OCI-LY1 (cell line): ENCODE data around the gene TJP3.

Experiments used
- H2AFZ ChIP-seq: fragments of 200-600 bp; sonication (generic), shearing (Covaris generic); 2 replicates; pipeline ENCODE4 v1.6.0; 2014; ENCODE audit warnings: antibody characterized with exemption, mild to moderate bottlenecking, low read length
- H3F3A ChIP-seq: fragments of 200-600 bp; sonication (generic), shearing (Covaris generic); 2 replicates; pipeline ENCODE4 v1.6.0; 2014; ENCODE audit warnings: mild to moderate bottlenecking, antibody characterized with exemption, low read length, moderate library complexity; ENCODE audit not compliant: insufficient read depth
- H3K27ac ChIP-seq: fragments of 200-600 bp; sonication (generic); 2 replicates; pipeline ENCODE4 v1.5.1; 2014; ENCODE audit warnings: low read length, mixed run types, mild to moderate bottlenecking, low read depth; ENCODE audit not compliant: poor library complexity, severe bottlenecking
- H3K27me3 ChIP-seq: fragments of 200-600 bp; sonication (generic); 2 replicates; pipeline ENCODE4 v1.6.0; 2014; ENCODE audit warnings: antibody characterized with exemption, mild to moderate bottlenecking, low read length, moderate library complexity; ENCODE audit not compliant: insufficient read depth
- H3K36me3 ChIP-seq: fragments of 200-600 bp; sonication (generic); 2 replicates; pipeline ENCODE4 v1.6.1; 2014; ENCODE audit warnings: mild to moderate bottlenecking, antibody characterized with exemption, low read length, moderate library complexity, mixed read lengths; ENCODE audit not compliant: insufficient read depth
- H3K4me1 ChIP-seq: fragments of 200-600 bp; sonication (generic); 2 replicates; pipeline ENCODE4 v1.5.1; 2014; ENCODE audit warnings: mild to moderate bottlenecking, low read length, moderate library complexity; ENCODE audit not compliant: insufficient read depth, severe bottlenecking
- H3K4me2 ChIP-seq: fragments of 200-600 bp; sonication (generic), shearing (Covaris generic); 2 replicates; pipeline ENCODE4 v1.6.1; 2014; ENCODE audit warnings: low read length
- H3K4me3 ChIP-seq: fragments of 200-600 bp; sonication (generic); 2 replicates; pipeline ENCODE4 v1.5.1; 2014; ENCODE audit warnings: low read length, low read depth, mild to moderate bottlenecking, mixed read lengths; ENCODE audit not compliant: poor library complexity, severe bottlenecking
- H3K79me2 ChIP-seq: fragments of 200-600 bp; shearing (Covaris generic); 2 replicates; pipeline ENCODE4 v1.6.1; 2016; ENCODE audit warnings: mixed run types, low read length, mixed read lengths; ENCODE audit not compliant: insufficient read depth
- H3K9ac ChIP-seq: fragments of 200-600 bp; sonication (generic), shearing (Covaris generic); 2 replicates; pipeline ENCODE4 v1.6.1; 2014; ENCODE audit warnings: mild to moderate bottlenecking, low read length, mixed read lengths
- H3K9me2 ChIP-seq: fragments of 200-600 bp; sonication (generic), shearing (Covaris generic); 2 replicates; pipeline ENCODE4 v1.6.1; 2014; ENCODE audit warnings: low read depth, mild to moderate bottlenecking, low read length, mixed read lengths
- H3K9me3 ChIP-seq: fragments of 200-600 bp; shearing (Covaris generic); 2 replicates; pipeline ENCODE4 v1.6.1; 2014; ENCODE audit warnings: low read length, mixed read lengths
- H4K20me1 ChIP-seq: fragments of 200-600 bp; sonication (generic), shearing (Covaris generic); 2 replicates; pipeline ENCODE4 v1.6.0; 2016; ENCODE audit warnings: mild to moderate bottlenecking, low read length; ENCODE audit not compliant: insufficient read depth
- CTCF ChIP-seq: fragments of 200-600 bp; sonication (generic), shearing (Covaris generic); IDR thresholded peaks from 2 replicates; pipeline ENCODE4 v1.5.1; 2017; ENCODE audit warnings: mild to moderate bottlenecking, antibody characterized with exemption, low read length, moderate library complexity, mixed read lengths
- EZH2 ChIP-seq: fragments of 200-600 bp; sonication (generic), shearing (Covaris generic); IDR thresholded peaks from 2 replicates; pipeline ENCODE4 v1.8.0; 2017; ENCODE audit warnings: borderline replicate concordance, mixed run types, mild to moderate bottlenecking, antibody characterized with exemption, low read length, moderate library complexity, mixed read lengths

Gene TJP3

DNA sequence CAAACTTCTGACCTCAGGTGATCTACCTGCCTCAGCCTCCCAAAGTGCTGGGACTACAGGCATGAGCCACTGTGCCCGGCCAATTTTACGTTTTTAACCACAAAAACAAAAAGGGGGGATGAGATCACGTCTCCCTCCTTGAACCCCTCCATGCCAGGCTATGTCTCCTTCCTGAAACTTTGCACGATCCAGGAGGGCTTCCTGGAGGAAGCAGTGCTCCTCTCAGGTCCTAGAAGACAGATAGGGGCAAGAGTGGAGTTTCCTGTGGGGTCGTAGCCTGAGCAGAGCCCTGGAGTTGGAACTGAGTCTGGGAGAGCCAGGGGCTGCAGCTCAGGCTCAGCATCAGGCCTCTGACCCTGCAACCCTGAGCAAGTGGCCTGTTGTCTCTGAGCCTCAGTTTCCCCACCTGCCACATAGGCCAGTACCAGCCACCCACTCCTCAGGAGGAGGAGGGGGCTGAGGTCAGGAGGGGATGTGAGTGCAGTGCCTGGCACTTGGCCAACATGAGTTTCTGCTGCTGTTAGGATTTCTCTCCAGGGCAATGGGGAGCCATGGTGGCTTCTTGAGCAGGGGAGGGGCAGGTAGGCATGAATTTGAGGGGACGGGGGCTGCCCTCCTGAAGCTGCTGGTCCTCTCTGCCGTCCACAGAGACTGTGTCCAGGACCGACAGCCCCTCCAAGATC is 37.3 kb downstream of the TJP3 start:
- Histone ChIP-seq H3K9ac (no peak overlapping the region), H3K27ac (no peak overlapping the region), H3K4me2 (no peak overlapping the region), H3K4me1 (no peaks in the 10 kb centered on the region), H3K9me2 (no peaks in the 10 kb centered on the region), H3F3A (no peaks in the 10 kb centered on the region), H3K4me3 (no peak overlapping the region), H3K36me3 (peaks cover 8% of the 10 kb centered on the region), H2AFZ (no peak overlapping the region), H3K79me2 (no peaks in the 10 kb centered on the region), H3K27me3 (no peaks in the 10 kb centered on the region; the same call in 1 of the 2 replicates), H4K20me1 (no peaks in the 10 kb centered on the region), H3K9me3 (no peaks in the 10 kb centered on the region)
- TF ChIP-seq CTCF: no peak
- TF ChIP-seq EZH2: no peak

- Histone ChIP-seq H3K36me3 (peaks cover 13% of the 10 kb centered on the region), H3K4me2 (no peak overlapping the region), H3K9me2 (no peaks in the 10 kb centered on the region), H3K4me1 (no peaks in the 10 kb centered on the region), H3K4me3 (no peak overlapping the region), H3F3A (no peaks in the 10 kb centered on the region), H3K27me3 (no peaks in the 10 kb centered on the region; the same call in 1 of the 2 replicates), H3K9me3 (no peaks in the 10 kb centered on the region), H4K20me1 (no peaks in the 10 kb centered on the region), H2AFZ (no peak overlapping the region), H3K27ac (no peak overlapping the region), H3K79me2 (no peaks in the 10 kb centered on the region), H3K9ac (no peak overlapping the region)
- TF ChIP-seq CTCF (no peak), EZH2 (no peak)
Measured at GRCh38 chr19:3746371-3747056, 38.3 kb downstream of the TJP3 start.

GRCh38 chr19:3748965-3749364 is 40.8 kb downstream of the TJP3 start:
- Histone ChIP-seq H3K9ac (no peak overlapping the region), H3K79me2 (no peaks in the 10 kb centered on the region), H3K27ac (no peak overlapping the region), H3K9me3 (no peaks in the 10 kb centered on the region), H3K4me2 (no peak overlapping the region), H2AFZ (no peak overlapping the region), H3K9me2 (no peaks in the 10 kb centered on the region), H3F3A (no peaks in the 10 kb centered on the region), H3K4me3 (no peak overlapping the region), H3K4me1 (no peaks in the 10 kb centered on the region), H4K20me1 (no peaks in the 10 kb centered on the region), H3K27me3 (no peaks in the 10 kb centered on the region; the same call in 1 of the 2 replicates), H3K36me3 (peaks cover 13% of the 10 kb centered on the region)
- TF ChIP-seq CTCF (no peak), EZH2 (no peak)
